Activated naive CD4-positive, alpha-beta T cell treated with anti-CD3 and anti-CD28 coated beads, Interleukin-2, amount 50 U/mL, for 72 hours (primary cell): ENCODE data around the gene SNX8. TPM values are rescaled to one million over a fixed set of nuclear protein-coding genes. Genes with fewer than 3 reads are reported as not detected.
"Not testable (repeated sequence)": the region's sequence is repeated elsewhere in the genome, so short reads cannot be mapped to it uniquely, and the experiment has no call there.

Experiments used
- ATAC-seq, 2 donors: fragments of 150-1000 bp; cut with Tn5 transposase; 2 replicates each; pipeline ENCODE4 v1.10.0; 2021; ENCODE audit warnings: mild to moderate bottlenecking in 2 of 2, moderate library complexity in 2 of 2
- DNase-seq, 2 donors: peaks; one replicate each; pipeline ENCODE4 v3.0.0; 2021 to 2022; ENCODE audit warnings: low spot score in 2 of 2
- H3K27ac Mint-ChIP-seq, 2 donors: one replicate each; pipeline ENCODE4 v1.8.0; 2022; ENCODE audit warnings: mild to moderate bottlenecking in 2 of 2, mixed read lengths in 2 of 2
- H3K36me3 Mint-ChIP-seq, 2 donors: one replicate each; pipeline ENCODE4 v1.8.0; 2022; ENCODE audit warnings: mixed read lengths in 2 of 2
- H3K9me3 Mint-ChIP-seq, 2 donors: one replicate each; pipeline ENCODE4 v1.8.0; 2022; ENCODE audit warnings: mixed read lengths in 2 of 2
- total RNA-seq, 2 donors: library from RNA; stranded (reverse); gene quantifications; one replicate each; pipeline ENCODE4 v1.2.3, GENCODE V29; 2022

SNX8 gene
- total RNA-seq, 2 donors from 2014 or later, result 35.6 to 36.1 TPM

GRCh38 chr7:2336626-2337299, 22.5 kb upstream of the SNX8 start:
- Mint-ChIP-seq H3K27ac (no peak overlapping the region), H3K9me3 (no peaks in the 10 kb centered on the region), H3K36me3 (no peaks in the 10 kb centered on the region)
- DNase-seq, result no peak
- no peak for ATAC-seq

GRCh38 chr7:2332606-2333231, 18.5 kb upstream of the SNX8 start:
- DNase-seq, ATAC-seq, H3K36me3 Mint-ChIP-seq, H3K9me3 Mint-ChIP-seq: not testable (repeated sequence)
- H3K27ac Mint-ChIP-seq, result peak overlapping the region in 1 of 2 donors; percentile 61

DNA sequence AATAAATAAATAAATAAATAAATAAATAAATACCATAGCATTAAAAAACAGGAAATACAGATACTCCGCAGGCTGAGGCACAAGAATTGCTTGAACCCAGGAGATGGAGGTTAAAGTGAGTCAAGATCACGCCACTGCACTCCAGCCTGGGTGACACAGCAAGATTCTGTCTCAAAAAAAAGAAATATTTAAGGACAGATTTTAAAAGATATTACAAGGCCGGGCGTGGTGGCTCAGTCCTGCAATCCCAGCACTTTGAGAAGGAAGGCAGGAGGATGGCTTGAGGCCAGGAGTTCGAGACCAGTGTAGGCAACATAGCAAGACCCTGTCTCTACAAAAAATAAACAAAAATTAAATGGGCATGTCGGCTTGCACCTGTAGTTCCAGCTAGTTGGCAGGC, 17.5 kb upstream of the SNX8 start:
- no peak for DNase-seq
- Mint-ChIP-seq H3K9me3 (no peaks in the 10 kb centered on the region), H3K27ac (no peak overlapping the region), H3K36me3 (no peaks in the 10 kb centered on the region)
- ATAC-seq, result no peak

DNA sequence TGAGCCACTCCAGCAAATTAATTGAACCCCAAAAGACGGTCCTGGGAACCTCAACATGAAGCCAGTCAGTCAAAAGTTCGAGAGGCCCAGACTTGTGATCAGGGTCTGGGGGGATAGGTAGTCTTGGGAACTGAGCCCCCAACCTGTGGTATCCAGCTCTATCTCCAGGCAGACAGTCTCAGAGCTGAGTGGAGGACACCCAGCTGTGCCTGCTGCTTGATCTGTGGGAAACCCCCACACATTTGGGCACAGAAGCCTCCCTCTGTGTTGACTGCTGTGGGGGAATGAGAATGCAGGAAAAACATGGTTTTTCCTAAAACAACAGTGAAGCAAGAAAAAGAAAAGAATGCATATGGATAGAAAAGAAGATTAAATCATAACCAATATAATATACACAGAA, 16.3 kb upstream of the SNX8 start:
- Mint-ChIP-seq H3K9me3 (no peaks in the 10 kb centered on the region), H3K36me3 (no peaks in the 10 kb centered on the region)
- no peak for ATAC-seq

GRCh38 chr7:2326951-2327350, 12.7 kb upstream of the SNX8 start:
- Mint-ChIP-seq H3K9me3 (no peaks in the 10 kb centered on the region), H3K27ac (no peak overlapping the region), H3K36me3 (no peaks in the 10 kb centered on the region)
- no peak for DNase-seq
- ATAC-seq, result no peak

More for the DNA sequence above, 16.3 kb upstream of the SNX8 start:
- H3K27ac Mint-ChIP-seq, result no peak overlapping the region
- DNase-seq, result no peak

DNA sequence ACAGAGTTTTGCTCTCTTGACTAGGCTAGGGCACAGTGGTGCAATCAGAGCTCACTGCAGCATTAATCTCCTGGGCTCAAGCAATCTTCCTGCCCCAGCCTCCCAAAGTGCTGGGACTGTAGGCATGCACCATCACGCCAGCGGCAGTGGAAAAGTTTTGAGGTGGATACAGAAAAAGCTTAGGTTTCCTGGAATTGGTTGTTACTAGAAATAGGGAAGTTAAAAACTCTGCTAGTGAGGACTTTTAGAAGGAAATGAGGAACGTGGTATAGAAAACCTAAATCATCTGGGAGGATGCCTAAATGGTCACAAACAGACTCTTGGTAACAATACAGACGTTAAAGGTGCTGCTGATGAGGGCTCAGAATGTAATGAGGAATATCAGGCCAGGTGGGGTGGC, 10.9 kb upstream of the SNX8 start:
- no peaks in the 10 kb centered on the region for H3K9me3 Mint-ChIP-seq
- no peaks in the 10 kb centered on the region for H3K36me3 Mint-ChIP-seq
- no peak overlapping the region for H3K27ac Mint-ChIP-seq
- ATAC-seq, result no peak
- no peak for DNase-seq

DNA sequence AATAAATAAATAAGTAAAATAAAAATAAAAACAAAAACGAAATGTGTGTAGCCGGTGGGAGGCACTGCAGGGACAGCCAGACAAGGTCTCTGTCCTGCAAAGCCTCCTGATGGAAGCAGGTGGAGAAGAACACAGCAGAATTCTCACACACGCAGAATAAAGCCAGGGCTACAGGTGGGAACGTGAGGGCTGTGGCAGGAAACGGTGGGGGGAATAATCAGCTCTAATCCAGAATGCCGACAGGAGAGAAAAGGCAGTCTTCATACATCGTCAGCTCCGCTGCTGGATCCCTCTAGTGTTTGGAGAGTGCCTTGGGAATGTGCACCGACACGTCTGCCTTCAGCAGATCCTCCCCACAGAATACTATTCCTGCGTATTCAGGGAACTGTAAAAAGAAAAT, 6.8 kb upstream of the SNX8 start:
- DNase-seq (no peak), ATAC-seq (no peak)
- Mint-ChIP-seq H3K36me3 (no peaks in the 10 kb centered on the region), H3K9me3 (no peaks in the 10 kb centered on the region), H3K27ac (no peak overlapping the region)

- Mint-ChIP-seq H3K9me3 (no peaks in the 10 kb centered on the region), H3K27ac (no peak overlapping the region), H3K36me3 (peaks cover 0 to 5% of the 10 kb centered on the region in 2 donors)
- no peak for DNase-seq
- ATAC-seq, result no peak
Observed at GRCh38 chr7:2317556-2318293, 3.5 kb upstream of the SNX8 start.

- peaks cover 0 to 5% of the 10 kb centered on the region in 2 donors for H3K36me3 Mint-ChIP-seq
- no peak for DNase-seq
- ATAC-seq, result no peak
- H3K9me3 Mint-ChIP-seq, result no peaks in the 10 kb centered on the region
- no peak overlapping the region for H3K27ac Mint-ChIP-seq
Observed at GRCh38 chr7:2316578-2316977, 2.3 kb upstream of the SNX8 start.

DNA sequence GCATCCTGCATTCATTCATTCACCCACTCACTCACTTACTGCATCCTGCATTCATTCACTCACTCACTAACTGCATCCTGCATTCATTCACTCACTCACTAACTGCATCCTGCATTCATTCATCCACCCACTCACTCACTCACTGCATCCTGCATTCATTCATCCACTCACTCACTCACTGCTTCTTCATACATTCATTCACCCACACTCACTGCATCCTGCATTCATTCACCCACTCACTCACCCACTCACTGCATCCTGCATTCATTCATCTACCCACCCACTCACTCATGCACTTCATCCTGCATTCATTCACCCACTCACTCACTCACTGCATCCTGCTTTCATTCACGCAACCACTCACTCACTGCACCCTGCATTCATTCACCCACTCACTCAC, 1.5 kb upstream of the SNX8 start:
- DNase-seq (no peak), ATAC-seq (no peak)
- Mint-ChIP-seq H3K9me3 (no peaks in the 10 kb centered on the region), H3K36me3 (peaks cover 0 to 5% of the 10 kb centered on the region in 2 donors), H3K27ac (no peak overlapping the region)

GRCh38 chr7:2314956-2315530, 802 bp upstream of the SNX8 start:
- DNase-seq, H3K9me3 Mint-ChIP-seq, H3K27ac Mint-ChIP-seq, H3K36me3 Mint-ChIP-seq, ATAC-seq: not testable (repeated sequence)

DNA sequence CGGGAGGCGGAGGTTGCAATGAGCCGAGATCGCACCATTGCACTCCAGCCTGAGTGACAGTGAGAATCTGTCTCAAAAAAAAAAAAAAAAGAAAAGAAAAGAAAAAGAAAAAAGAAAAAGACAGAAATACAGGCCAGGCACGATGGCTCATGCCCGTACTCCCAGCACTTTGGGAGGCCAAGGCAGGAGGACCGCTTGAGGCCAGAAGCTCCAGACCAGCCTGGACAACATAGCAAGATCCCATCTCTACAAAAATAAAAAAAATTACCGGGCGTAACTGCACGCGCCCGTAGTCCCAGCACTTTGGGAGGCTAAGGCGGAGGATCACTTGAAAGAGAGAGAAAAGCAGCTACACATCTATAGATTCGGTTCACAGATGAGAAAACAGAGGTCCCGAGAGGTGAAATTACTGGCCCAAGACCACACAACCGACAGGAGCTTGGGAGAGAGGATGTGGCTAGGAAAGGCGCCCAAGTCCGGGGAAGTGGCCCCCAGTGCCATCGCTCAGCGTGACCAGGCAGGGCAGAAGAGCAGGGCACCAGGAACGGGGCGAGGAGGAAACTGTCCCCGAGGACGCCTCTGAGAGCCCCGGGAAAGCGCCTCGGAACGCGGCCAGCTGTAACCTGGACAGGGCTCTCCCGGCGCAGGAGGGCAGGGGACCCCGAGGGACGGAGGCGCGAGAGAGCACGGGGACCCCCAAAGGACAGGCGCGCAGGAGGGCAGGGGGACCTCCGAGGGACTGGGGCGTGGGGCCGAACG, 612 bp downstream of the SNX8 start:
- Mint-ChIP-seq H3K36me3 (peaks cover 0 to 5% of the 10 kb centered on the region in 2 donors), H3K27ac (peak overlapping the region; percentile 89 to 90), H3K9me3 (no peaks in the 10 kb centered on the region)
- peak in 1 of 2 donors; percentile 5 for DNase-seq
- ATAC-seq, result peak; percentile 1 to 40

DNA sequence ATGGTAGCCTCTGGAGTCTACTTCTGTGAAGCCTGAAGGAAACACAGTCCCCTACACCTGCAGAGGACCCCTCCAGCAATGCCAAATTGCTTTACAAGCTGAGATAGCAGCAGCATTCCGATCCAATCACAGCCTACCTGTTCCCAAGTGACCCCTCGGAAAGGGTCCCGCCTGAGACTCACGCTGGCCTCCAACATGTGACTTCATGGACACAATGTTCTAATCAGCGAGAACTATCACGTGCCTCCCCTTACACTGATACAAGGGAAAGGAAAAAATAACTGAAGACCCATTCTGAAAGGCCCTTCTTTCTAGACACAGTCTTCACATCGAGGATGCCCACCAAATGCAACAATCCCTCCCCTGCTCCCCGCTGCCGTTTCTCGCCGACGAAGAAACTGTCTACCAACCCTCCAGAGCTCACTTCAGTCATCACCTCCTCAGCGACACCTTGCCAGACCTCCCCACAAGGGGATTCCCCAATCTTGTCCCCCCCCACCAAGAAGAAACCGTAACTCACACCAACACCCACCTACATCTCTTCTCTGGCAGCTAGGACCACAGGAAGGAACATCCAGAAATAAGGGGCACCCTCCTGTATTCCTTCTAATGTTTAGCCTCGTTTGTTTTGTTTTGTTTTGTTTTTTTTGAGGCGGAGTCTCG, 1.8 kb downstream of the SNX8 start:
- H3K36me3 Mint-ChIP-seq, result peaks cover 0 to 5% of the 10 kb centered on the region in 2 donors
- H3K27ac Mint-ChIP-seq, result no peak overlapping the region
- DNase-seq (no peak), ATAC-seq (no peak)
- no peaks in the 10 kb centered on the region for H3K9me3 Mint-ChIP-seq

GRCh38 chr7:2309889-2310331, 4.3 kb downstream of the SNX8 start:
- Mint-ChIP-seq H3K36me3 (peaks cover 0 to 5% of the 10 kb centered on the region in 2 donors), H3K27ac (no peak overlapping the region), H3K9me3 (no peaks in the 10 kb centered on the region)
- DNase-seq, result no peak
- ATAC-seq, result no peak

- peak overlapping the region in 1 of 2 donors; percentile 12 for H3K27ac Mint-ChIP-seq
- no peaks in the 10 kb centered on the region for H3K36me3 Mint-ChIP-seq
- DNase-seq, result no peak
- peak in 1 of 2 donors; percentile 33 for ATAC-seq
- H3K9me3 Mint-ChIP-seq, result no peaks in the 10 kb centered on the region
Observed at GRCh38 chr7:2307690-2308107, 6.5 kb downstream of the SNX8 start.

DNA sequence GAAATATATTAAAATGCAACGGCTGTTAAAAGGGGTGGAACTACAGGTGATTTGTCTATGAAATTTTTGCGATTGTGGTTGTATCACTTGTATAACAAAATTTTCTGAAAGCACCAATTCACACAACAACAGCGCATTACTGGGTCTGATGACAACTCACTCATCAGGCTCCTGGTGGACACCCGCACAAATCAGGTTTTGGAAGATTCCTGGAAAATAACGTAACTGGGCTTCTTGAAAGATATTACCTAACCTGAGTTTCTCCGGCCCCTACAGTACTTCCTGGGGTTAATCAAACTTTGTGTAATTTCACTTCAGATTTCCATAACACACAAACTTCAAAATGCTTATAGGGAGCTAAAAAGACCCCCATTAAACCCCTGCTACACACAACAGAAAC, 7.6 kb downstream of the SNX8 start:
- Mint-ChIP-seq H3K27ac (no peak overlapping the region), H3K9me3 (no peaks in the 10 kb centered on the region), H3K36me3 (no peaks in the 10 kb centered on the region)
- DNase-seq (no peak), ATAC-seq (no peak)
